GM12891 (cell line): ENCODE results near the gene CACYBP.
A peak's percentile ranks its signal among the peaks of the same experiment; 100 is the strongest.

Experiments
- DNase-seq: peaks from one replicate; pipeline ENCODE4 v3.0.0; 2011; ENCODE audit warnings: low spot score; ENCODE audit not compliant: insufficient read length
- FAIRE-seq: peaks from 2 replicates; lab custom pipeline; 2011; peaks lifted over from hg19 to GRCh38; lab: Jason Lieb, UNC
- PAX5 ChIP-seq: IDR thresholded peaks from 2 replicates; pipeline ENCODE4 v1.6.1; 2011; ENCODE audit warnings: low read length, moderate library complexity, mild to moderate bottlenecking; ENCODE audit not compliant: insufficient read depth, severe bottlenecking
- POLR2A ChIP-seq: IDR thresholded peaks from 2 replicates; pipeline ENCODE4 v1.6.1; 2011; ENCODE audit warnings: low read depth, low read length, control low read depth
- POLR2AphosphoS5 ChIP-seq: IDR thresholded peaks from 2 replicates; pipeline ENCODE4 v1.6.1; 2011; ENCODE audit warnings: low read depth, low read length, control low read depth
- POU2F2 ChIP-seq: IDR thresholded peaks from 2 replicates; pipeline ENCODE4 v1.6.1; 2011; ENCODE audit warnings: low read depth, mild to moderate bottlenecking, control low read depth, low read length, moderate library complexity
- SPI1 ChIP-seq: IDR thresholded peaks from 2 replicates; pipeline ENCODE4 v1.6.1; 2011; ENCODE audit warnings: low read depth, low read length, control low read depth
- TAF1 ChIP-seq: IDR thresholded peaks from 2 replicates; pipeline ENCODE4 v1.6.1; 2011; ENCODE audit warnings: low read depth, low read length, control low read depth

The CACYBP gene

DNA sequence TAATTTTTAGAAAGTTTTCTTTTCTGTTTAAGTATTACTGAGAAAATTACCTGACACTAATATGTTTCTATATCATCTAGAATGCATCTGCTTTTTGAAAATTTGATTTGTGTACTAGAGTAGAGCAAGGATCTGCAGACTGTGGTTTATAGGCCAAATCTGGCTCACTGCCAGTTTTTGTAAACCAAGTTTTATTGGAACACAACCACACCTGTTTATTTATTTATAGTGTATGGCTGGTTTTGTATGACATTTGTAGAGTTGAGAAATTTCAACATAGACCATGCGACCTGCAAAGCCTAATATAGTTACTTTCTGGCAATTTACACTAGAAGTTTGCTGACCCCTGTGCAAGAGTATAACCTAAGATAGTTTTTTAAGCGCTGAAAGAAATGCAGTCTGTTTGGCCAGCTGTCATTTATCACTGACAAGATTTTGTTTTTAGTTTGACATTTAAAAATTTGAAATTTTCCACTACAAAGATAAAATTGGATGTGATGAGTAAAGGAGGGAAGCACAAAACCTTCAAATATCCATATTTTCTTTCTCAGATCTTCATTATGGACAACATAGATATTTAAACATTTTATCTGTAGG lies 36.1 kb upstream of the CACYBP start:
- TF ChIP-seq POLR2A (no peak), TAF1 (no peak), POLR2AphosphoS5 (no peak), PAX5 (no peak), SPI1 (no peak), POU2F2 (no peak)
- DNase-seq (no peak), FAIRE-seq (no peak)

DNA sequence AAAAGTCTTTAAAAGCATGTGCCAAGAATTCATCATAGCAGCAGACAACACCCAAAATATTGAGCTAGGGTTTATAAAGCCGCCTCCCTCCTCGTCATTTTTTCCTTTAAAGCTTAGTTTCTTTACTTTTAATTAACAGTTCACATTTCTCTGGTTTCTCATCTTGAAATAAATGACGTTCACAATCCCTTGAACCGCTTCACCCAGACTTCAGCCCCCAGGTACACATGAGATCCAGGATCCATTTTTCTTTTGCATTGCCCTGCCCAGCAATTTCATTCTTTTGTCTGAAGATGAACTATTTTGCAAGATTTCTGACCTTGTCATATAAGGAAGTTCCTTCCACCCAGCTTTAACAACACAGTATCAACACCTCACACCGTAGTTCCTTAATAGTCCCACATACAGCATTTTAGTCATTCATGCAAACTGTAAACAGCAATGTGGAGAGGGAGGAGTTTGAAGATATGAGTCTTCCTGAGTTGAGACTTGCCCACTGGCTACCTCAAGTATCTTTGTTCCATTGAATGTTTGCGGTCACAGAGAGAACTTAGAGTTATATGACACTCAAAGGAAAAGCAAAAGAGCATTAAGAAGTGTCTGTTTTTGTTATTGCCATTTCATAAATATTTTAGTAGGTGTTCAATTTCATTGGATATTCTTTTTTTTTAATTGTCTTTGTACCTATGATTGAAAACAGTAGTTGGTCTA lies 35.3 kb upstream of the CACYBP start:
- no peak for TF ChIP-seq TAF1
- TF ChIP-seq SPI1 = no peak
- TF ChIP-seq PAX5 = no peak
- TF ChIP-seq POLR2AphosphoS5 = no peak
- no peak for TF ChIP-seq POLR2A
- no peak for TF ChIP-seq POU2F2
- no peak for DNase-seq

DNA sequence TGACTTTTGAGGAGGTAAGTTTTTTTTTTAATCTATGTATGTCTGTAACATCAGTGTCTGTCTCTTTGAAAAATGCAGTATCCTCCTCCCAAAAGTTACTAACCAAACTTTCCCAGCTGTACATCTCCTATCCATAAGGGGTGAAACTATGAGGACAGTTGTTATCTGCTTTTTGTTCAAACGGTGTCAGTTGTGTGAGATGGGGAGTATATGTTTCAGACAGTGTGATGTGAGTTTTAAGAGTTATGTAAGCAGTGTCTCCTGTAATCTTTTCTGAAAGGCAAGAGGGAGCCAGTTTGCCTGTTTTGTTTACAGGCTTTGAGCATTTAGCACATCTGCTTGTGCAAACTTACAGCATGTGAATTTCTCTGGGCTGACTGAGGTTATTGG lies 34.8 kb upstream of the CACYBP start:
- TF ChIP-seq TAF1 (no peak), PAX5 (no peak), POLR2AphosphoS5 (no peak), POU2F2 (no peak), SPI1 (no peak), POLR2A (no peak)
- DNase-seq (no peak), FAIRE-seq (no peak)

More for the DNA sequence above, 35.3 kb upstream of the CACYBP start:
- FAIRE-seq = no peak

DNA sequence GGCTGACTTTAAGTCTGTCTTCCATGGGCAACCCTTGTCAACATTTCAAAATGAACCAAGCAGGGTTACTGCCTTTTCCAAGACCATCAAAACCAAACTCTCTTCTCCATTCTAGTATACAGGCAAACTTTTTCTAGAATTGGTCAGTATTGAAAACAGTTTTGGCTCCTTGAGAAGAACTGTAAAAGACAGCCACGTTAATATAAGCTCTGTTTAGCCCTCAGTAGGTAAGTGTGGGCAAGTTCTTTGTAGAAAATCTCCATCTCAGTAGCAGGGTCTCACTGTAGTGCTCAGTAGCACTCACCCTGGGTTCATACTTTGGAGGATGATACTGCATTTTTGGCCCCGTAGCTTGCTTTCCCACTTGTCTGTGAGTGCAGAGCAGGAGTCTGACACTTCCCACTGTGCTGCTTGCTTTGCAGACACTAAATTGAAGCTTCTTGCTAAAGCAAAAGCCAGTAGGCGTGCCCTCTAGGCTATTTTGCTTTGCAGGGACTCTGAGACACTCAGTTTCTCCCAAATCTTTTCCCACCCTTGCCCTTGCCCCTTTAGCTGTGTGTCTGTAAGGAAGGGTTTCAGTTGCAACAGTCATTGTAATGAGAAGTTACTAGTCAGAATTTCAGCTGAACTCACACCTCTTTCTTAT lies 34.3 kb upstream of the CACYBP start:
- no peak for FAIRE-seq
- no peak for TF ChIP-seq POU2F2
- no peak for TF ChIP-seq PAX5
- TF ChIP-seq POLR2AphosphoS5 = no peak
- no peak for TF ChIP-seq SPI1
- no peak for TF ChIP-seq POLR2A
- no peak for TF ChIP-seq TAF1
- DNase-seq = no peak

DNA sequence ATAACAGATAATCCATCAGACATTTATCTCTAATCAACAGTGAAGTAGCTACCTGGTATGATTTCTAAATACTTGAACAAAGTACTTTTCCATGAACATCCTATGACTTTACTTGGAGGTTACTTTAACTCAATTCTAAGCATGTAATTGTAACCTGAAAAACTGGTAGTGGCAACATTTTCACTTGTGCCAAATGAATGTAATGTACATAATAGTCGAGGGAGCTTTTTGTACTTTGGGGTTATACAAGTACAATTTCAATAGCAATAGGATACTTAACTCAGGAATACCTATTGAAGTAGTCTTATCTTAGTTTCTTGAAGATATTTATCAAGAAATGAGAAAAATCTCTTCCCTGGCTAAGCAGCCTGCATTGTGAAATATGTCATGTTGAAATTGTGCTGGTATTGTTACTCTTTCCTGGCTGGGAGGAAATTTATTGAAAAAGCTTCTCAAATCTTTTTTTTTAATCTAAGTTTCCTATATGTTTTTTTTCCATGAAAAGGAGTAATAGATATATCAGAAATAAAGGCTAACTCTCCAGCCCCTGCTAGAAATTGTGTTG lies 33.7 kb upstream of the CACYBP start:
- FAIRE-seq = no peak
- TF ChIP-seq PAX5 (no peak), POU2F2 (no peak), POLR2A (no peak), TAF1 (no peak), POLR2AphosphoS5 (no peak), SPI1 (no peak)
- DNase-seq = no peak

DNA sequence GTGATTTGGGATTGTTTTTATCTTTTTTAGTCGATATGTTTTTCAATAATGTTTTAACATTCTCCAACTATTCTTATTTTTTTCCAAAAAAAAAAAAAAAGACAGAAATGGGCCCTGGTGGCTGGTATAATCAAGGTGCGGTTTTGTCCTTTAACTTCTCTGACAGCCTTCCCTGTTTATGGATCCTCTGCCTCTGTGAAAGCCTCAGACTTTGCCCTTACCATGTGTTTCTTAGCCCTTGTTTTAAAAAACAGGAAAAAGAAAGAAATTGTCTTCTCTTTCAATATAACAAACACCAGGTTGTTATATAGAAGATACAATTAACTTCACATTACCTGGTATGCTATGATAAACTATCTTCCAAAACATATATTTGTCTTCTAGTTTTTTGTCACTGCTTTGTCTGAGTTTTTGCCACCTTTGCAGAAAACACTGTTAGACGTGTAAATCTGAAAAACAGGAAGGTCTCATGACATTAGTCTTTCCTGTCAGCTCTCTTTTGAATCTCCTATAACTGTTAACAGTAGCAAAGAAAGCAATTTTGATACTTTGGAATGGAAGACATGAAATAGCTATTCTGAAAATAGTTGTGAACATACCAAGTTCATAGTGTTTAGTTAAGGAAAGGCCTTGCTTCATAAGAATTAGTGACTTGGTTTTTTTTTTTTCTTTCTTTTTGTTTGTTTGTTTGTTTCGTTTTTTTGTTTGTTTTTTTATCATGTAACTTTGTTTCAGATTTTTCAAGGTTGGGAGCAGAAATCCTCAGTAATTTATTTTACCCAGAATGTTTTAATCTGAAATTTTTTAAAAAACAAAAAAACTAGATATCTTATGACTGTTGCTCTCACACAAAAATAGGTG lies 31.7 kb upstream of the CACYBP start:
- DNase-seq (no peak), FAIRE-seq (no peak)
- no peak for TF ChIP-seq POU2F2
- no peak for TF ChIP-seq POLR2AphosphoS5
- TF ChIP-seq PAX5 = no peak
- TF ChIP-seq TAF1 = no peak
- no peak for TF ChIP-seq POLR2A
- no peak for TF ChIP-seq SPI1

DNA sequence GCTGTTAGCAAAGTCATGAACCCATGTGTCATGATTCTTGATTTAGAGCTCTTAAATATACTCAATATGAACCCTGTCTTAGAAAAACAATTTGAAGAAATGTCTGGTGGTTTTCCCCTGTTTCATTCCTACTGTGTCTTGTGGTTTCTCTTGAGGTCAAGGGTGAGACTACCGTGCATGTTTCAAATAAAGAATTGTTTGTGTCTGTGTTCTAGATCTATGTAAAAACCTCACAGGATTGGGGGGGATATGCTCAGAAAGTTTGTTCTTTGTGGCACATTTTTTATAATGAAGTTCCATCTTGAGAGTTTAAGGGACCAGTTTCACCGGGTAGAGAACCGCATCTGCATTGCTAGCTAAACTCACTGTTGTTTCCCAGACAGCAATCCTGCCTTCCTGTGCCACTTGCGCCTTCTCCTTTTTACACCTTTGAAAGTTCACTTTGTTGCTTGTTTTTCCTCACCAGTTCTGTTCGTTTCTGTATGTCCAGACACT lies 30.9 kb upstream of the CACYBP start:
- TF ChIP-seq POLR2AphosphoS5 (no peak), PAX5 (no peak)
- DNase-seq (no peak), FAIRE-seq (peak; percentile 33)

DNA sequence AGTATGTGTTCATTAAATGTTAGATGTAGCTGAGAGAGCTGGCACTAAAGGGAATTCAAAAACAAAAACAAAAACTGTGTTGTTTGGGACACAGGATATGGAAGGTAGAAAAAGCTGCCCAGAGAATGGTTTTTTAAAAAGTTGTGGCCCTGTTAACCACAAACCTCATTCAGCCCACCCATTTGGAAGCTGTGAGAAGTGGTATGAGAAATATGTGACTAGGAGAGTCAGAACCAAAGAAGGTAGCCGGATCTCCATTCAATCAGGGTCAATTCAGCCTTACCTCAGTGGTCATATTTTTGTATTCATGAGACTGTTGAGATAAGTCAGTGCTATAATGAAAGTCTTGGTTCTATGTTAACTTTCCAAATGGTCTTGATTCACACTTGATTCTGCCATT lies 29.8 kb upstream of the CACYBP start:
- no peak for TF ChIP-seq POU2F2
- TF ChIP-seq POLR2AphosphoS5 = no peak
- no peak for TF ChIP-seq POLR2A
- no peak for TF ChIP-seq PAX5
- no peak for TF ChIP-seq TAF1
- no peak for TF ChIP-seq SPI1
- DNase-seq = no peak
- FAIRE-seq = peak; percentile 9

DNA sequence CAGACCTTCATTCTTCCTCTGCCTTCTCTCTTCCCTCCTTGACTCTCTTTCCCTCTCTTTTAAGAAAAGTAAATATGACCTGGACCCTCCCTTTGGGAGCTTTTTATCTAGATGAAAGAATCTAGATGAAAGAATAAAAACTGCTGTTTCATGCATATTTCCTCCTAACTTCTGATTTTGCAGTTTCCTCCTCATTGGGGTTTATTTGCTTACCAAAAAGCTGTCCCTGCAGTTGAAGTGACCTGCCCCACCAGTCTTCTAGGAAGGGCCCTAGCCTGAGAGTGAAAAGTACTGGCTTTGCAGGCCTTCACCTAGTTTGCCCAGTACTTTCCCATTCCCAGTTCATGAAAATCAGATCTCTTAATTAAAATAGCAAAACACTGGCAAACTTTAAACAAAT lies 28.3 kb upstream of the CACYBP start:
- no peak for DNase-seq
- FAIRE-seq = no peak
- TF ChIP-seq PAX5 (no peak), TAF1 (no peak), POLR2AphosphoS5 (no peak), POLR2A (no peak), SPI1 (no peak), POU2F2 (no peak)
